Embryonic facial prominence (tissue), 1 donor: ENCODE results near the gene ZMYM1.
"Not testable (repeated sequence)": the region's sequence is repeated elsewhere in the genome, so short reads cannot be mapped to it uniquely, and the experiment has no call there.

Experiments
- DNase-seq: peaks from one replicate; pipeline ENCODE4 v3.0.0-alpha.2; 2016; ENCODE audit errors: extremely low spot score

The ZMYM1 gene

GRCh38 chr1:35076426-35076825 lies 2.8 kb upstream of the ZMYM1 start:
- not testable (repeated sequence) for DNase-seq

- DNase-seq, result no peak
Measured at GRCh38 chr1:35080171-35080854, 1.1 kb downstream of the ZMYM1 start.

GRCh38 chr1:35085421-35085820 lies 6.2 kb downstream of the ZMYM1 start:
- no peak for DNase-seq

- DNase-seq, result no peak
Measured at GRCh38 chr1:35097224-35097623, 18.0 kb downstream of the ZMYM1 start.

- no peak for DNase-seq
Measured at GRCh38 chr1:35111106-35111505, 31.9 kb downstream of the ZMYM1 start.

GRCh38 chr1:35112668-35113067 lies 33.5 kb downstream of the ZMYM1 start:
- no peak for DNase-seq

- no peak for DNase-seq
Measured at GRCh38 chr1:35115459-35116383, 36.5 kb downstream of the ZMYM1 start.

- no peak for DNase-seq
Measured at GRCh38 chr1:35120458-35121133, 41.4 kb downstream of the ZMYM1 start.

- DNase-seq, result no peak
Measured at GRCh38 chr1:35122311-35122710, 43.1 kb downstream of the ZMYM1 start.

- DNase-seq, result no peak
Measured at GRCh38 chr1:35126546-35126945, 47.4 kb downstream of the ZMYM1 start.

GRCh38 chr1:35129080-35129479 lies 49.9 kb downstream of the ZMYM1 start:
- DNase-seq, result no peak

GRCh38 chr1:35136780-35137179 lies 57.6 kb downstream of the ZMYM1 start:
- DNase-seq, result no peak

GRCh38 chr1:35137590-35137989 lies 58.4 kb downstream of the ZMYM1 start:
- not testable (repeated sequence) for DNase-seq

GRCh38 chr1:35142294-35142693 lies 63.1 kb downstream of the ZMYM1 start:
- DNase-seq, result not testable (repeated sequence)

- not testable (repeated sequence) for DNase-seq
Measured at GRCh38 chr1:35142728-35143127, 63.5 kb downstream of the ZMYM1 start.

GRCh38 chr1:35143737-35144508 lies 64.7 kb downstream of the ZMYM1 start:
- DNase-seq, result no peak

- DNase-seq, result not testable (repeated sequence)
Measured at GRCh38 chr1:35145892-35146549, 66.8 kb downstream of the ZMYM1 start.

- DNase-seq, result no peak
Measured at GRCh38 chr1:35151220-35151619, 72.0 kb downstream of the ZMYM1 start.

GRCh38 chr1:35164893-35165292 lies 85.7 kb downstream of the ZMYM1 start:
- no peak for DNase-seq
